H1 (cell line): ENCODE data around the gene RNASE4. TPM values are rescaled to one million over a fixed set of nuclear protein-coding genes. Genes with fewer than 3 reads are reported as not detected.

Experiments used
- CTCF ChIA-PET: fragments of 300-600 bp; sonication (Branson Sonifier 250); formaldehyde crosslinking; loops from one replicate; lab custom pipeline; 2021; ENCODE audit not compliant: partially characterized antibody; lab: Charles Lee
- POLR2A ChIA-PET: fragments of 300-600 bp; sonication (Branson Sonifier 250); formaldehyde crosslinking; loops from one replicate; lab custom pipeline; 2021; ENCODE audit warnings: inconsistent platforms; ENCODE audit not compliant: partially characterized antibody; lab: Charles Lee
- DNase-seq, 2 experiments: peaks; one replicate each; pipeline versions ENCODE4 v3.0.0 to v3.0.0-alpha.2; 2010 to 2022; ENCODE audit warnings: low spot score in 2 of 2, low read depth in 1 of 2, mixed read lengths in 1 of 2
- FAIRE-seq: peaks from 2 replicates; lab custom pipeline; 2011; peaks lifted over from hg19 to GRCh38; lab: Jason Lieb, UNC
- H2AFZ ChIP-seq: 2 replicates; pipeline ENCODE4 v1.8.1; 2012; ENCODE audit warnings: low read length, inconsistent platforms
- H2AK5ac ChIP-seq: 2 replicates; pipeline ENCODE4 v1.6.1; 2013; ENCODE audit warnings: low read depth, low read length
- H2BK120ac ChIP-seq: replicated peaks from 2 replicates; pipeline ENCODE3; 2013; ENCODE audit warnings: low read depth, low read length, inconsistent platforms
- H2BK12ac ChIP-seq: 2 replicates; pipeline ENCODE4 v1.6.1; 2013; ENCODE audit warnings: low read depth, low read length
- H2BK15ac ChIP-seq: 2 replicates; pipeline ENCODE4 v1.6.1; 2013; ENCODE audit warnings: low read length
- H2BK20ac ChIP-seq: 2 replicates; pipeline ENCODE4 v1.6.1; 2013; ENCODE audit warnings: low read length
- H2BK5ac ChIP-seq: 2 replicates; pipeline ENCODE4 v1.6.1; 2013; ENCODE audit warnings: low read depth, low read length
- H3K14ac ChIP-seq: 2 replicates; pipeline ENCODE4 v1.6.1; 2013; ENCODE audit warnings: inconsistent platforms; ENCODE audit not compliant: insufficient read length
- H3K18ac ChIP-seq: 2 replicates; pipeline ENCODE4 v1.6.1; 2013; ENCODE audit warnings: low read length; ENCODE audit errors: extremely low read depth
- H3K23ac ChIP-seq: 2 replicates; pipeline ENCODE4 v1.6.1; 2013; ENCODE audit warnings: inconsistent platforms; ENCODE audit not compliant: insufficient read length
- H3K23me2 ChIP-seq: 2 replicates; pipeline ENCODE4 v1.6.1; 2013; ENCODE audit warnings: low read depth, low read length
- H3K27ac ChIP-seq: 2 replicates; pipeline ENCODE4 v1.6.1; 2011; ENCODE audit warnings: low read depth, low read length, inconsistent platforms
- H3K27me3 ChIP-seq, 4 experiments: replicated peaks in 1 of 4; 1 replicate in 1 of 4; 2 replicates in 3 of 4; pipeline versions ENCODE4 v1.6.1 to v1.8.1; 2011 to 2013; ENCODE audit warnings: low read length in 3 of 4, mild to moderate bottlenecking in 3 of 4, inconsistent platforms in 2 of 4, mixed read lengths in 2 of 4, moderate library complexity in 1 of 4; ENCODE audit not compliant: control insufficient read depth in 3 of 4, insufficient read depth in 3 of 4; ENCODE audit errors: extremely low read depth in 1 of 4
- H3K36me3 ChIP-seq, 4 experiments: 2 replicates each; pipeline versions ENCODE4 v1.6.1 to v1.8.1; 2011 to 2013; ENCODE audit warnings: mild to moderate bottlenecking in 4 of 4, low read length in 3 of 4, moderate library complexity in 2 of 4, control low read depth in 1 of 4, inconsistent platforms in 1 of 4; ENCODE audit not compliant: insufficient read depth in 4 of 4, control insufficient read depth in 2 of 4
- H3K4ac ChIP-seq: replicated peaks from 2 replicates; pipeline ENCODE3; 2013; ENCODE audit warnings: low read length, low read depth, mixed read lengths, inconsistent platforms; ENCODE audit not compliant: insufficient read length
- H3K4me1 ChIP-seq, 4 experiments: replicated peaks in 1 of 4; 1 replicate in 1 of 4; 2 replicates in 3 of 4; pipeline versions ENCODE4 v1.6.1 to v1.8.1; 2011 to 2013; ENCODE audit warnings: low read length in 3 of 4, inconsistent platforms in 2 of 4, mixed read lengths in 1 of 4; ENCODE audit not compliant: insufficient read depth in 4 of 4, control insufficient read depth in 3 of 4
- H3K4me2 ChIP-seq, 2 experiments: 2 replicates each; pipeline versions ENCODE4 v1.6.1 to v1.8.1; 2011 to 2013; ENCODE audit warnings: low read depth in 2 of 2, low read length in 2 of 2, control low read depth in 1 of 2, inconsistent platforms in 1 of 2, mild to moderate bottlenecking in 1 of 2; ENCODE audit not compliant: insufficient read depth in 1 of 2
- H3K4me3 ChIP-seq, 4 experiments: fragments of 200-600, 300-600 bp in 1 of 4; sonication (generic), shearing (Covaris generic), sonication (Bioruptor Twin) in 1 of 4; 2 replicates each; pipeline versions ENCODE4 v1.5.1 to v1.8.1; 2011 to 2016; ENCODE audit warnings: low read length in 4 of 4, low read depth in 3 of 4, control low read depth in 2 of 4, inconsistent platforms in 2 of 4, mild to moderate bottlenecking in 2 of 4, mixed read lengths in 1 of 4, moderate library complexity in 1 of 4; ENCODE audit not compliant: insufficient read depth in 2 of 4; ENCODE audit errors: extremely low read depth in 1 of 4
- H3K56ac ChIP-seq: replicated peaks from 2 replicates; pipeline ENCODE3; 2013; ENCODE audit warnings: low read depth, mild to moderate bottlenecking, mixed read lengths, low read length, inconsistent platforms; ENCODE audit not compliant: insufficient read length
- H3K79me1 ChIP-seq: 2 replicates; pipeline ENCODE4 v1.6.1; 2013; ENCODE audit warnings: low read depth, low read length, control low read depth
- H3K79me2 ChIP-seq, 2 experiments: 2 replicates each; pipeline versions ENCODE4 v1.6.1 to v1.8.1; 2012 to 2013; ENCODE audit warnings: low read length in 2 of 2, mild to moderate bottlenecking in 2 of 2, inconsistent platforms in 1 of 2; ENCODE audit not compliant: insufficient read depth in 2 of 2, control insufficient read depth in 1 of 2
- H3K9ac ChIP-seq, 4 experiments: replicated peaks in 1 of 4; 1 replicate in 1 of 4; 2 replicates in 3 of 4; pipeline versions ENCODE4 v1.6.1 to v1.8.1; 2011 to 2013; ENCODE audit warnings: low read depth in 3 of 4, low read length in 3 of 4, control low read depth in 2 of 4, mild to moderate bottlenecking in 2 of 4, moderate library complexity in 2 of 4, inconsistent platforms in 1 of 4; ENCODE audit errors: extremely low read depth in 1 of 4
- H3K9me3 ChIP-seq, 2 experiments: 2 replicates each; pipeline versions ENCODE4 v1.6.1 to v1.8.1; 2012 to 2013; ENCODE audit warnings: mild to moderate bottlenecking in 2 of 2, moderate library complexity in 2 of 2, control low read depth in 1 of 2, inconsistent platforms in 1 of 2, low read depth in 1 of 2, low read length in 1 of 2, mixed read lengths in 1 of 2; ENCODE audit not compliant: insufficient read depth in 2 of 2
- H4K20me1 ChIP-seq, 2 experiments: replicated peaks in 1 of 2; 2 replicates each; pipeline versions ENCODE3 to v1.8.1; 2011 to 2013; ENCODE audit warnings: inconsistent platforms in 2 of 2, low read length in 2 of 2, mild to moderate bottlenecking in 1 of 2; ENCODE audit not compliant: insufficient read depth in 2 of 2, control insufficient read depth in 1 of 2
- H4K5ac ChIP-seq: 2 replicates; pipeline ENCODE4 v1.6.1; 2013; ENCODE audit warnings: low read length, low read depth, mixed read lengths, inconsistent platforms; ENCODE audit not compliant: insufficient read length
- H4K8ac ChIP-seq: 2 replicates; pipeline ENCODE4 v1.8.0; 2013; ENCODE audit warnings: mild to moderate bottlenecking, moderate library complexity, low read length, inconsistent platforms; ENCODE audit not compliant: insufficient read depth; ENCODE audit errors: extremely low read depth
- H4K91ac ChIP-seq: replicated peaks from 2 replicates; pipeline ENCODE3; 2013; ENCODE audit warnings: low read length, mixed read lengths, inconsistent platforms; ENCODE audit not compliant: insufficient read length
- CTCF ChIP-seq, 3 experiments: IDR thresholded peaks; 1 replicate in 2 of 3; 2 replicates in 1 of 3; pipeline versions ENCODE4 v1.5.1 to v1.6.1; 2011; ENCODE audit warnings: low read length in 3 of 3, mild to moderate bottlenecking in 3 of 3, inconsistent platforms in 2 of 3, low read depth in 1 of 3, moderate library complexity in 1 of 3; ENCODE audit not compliant: insufficient read depth in 1 of 3; ENCODE audit errors: control extremely low read depth in 1 of 3
- KDM5A ChIP-seq: fragments of 200-600 bp; IDR thresholded peaks from 2 replicates; pipeline ENCODE4 v1.7.1; 2012; ENCODE audit warnings: mild to moderate bottlenecking, low read length, inconsistent platforms, mixed read lengths
- WGBS, 2 experiments: shearing (Covaris generic) in 1 of 2; methylation state at CpG; one replicate each; pipeline versions ENCODE4 v1.1.6 to v1.1.7; 2013 to 2015; ENCODE audit warnings: low lambda C conversion rate in 2 of 2, mixed read lengths in 2 of 2, inconsistent platforms in 1 of 2, low coverage in 1 of 2, missing lambda C conversion rate in 1 of 2; ENCODE audit not compliant: insufficient replicate concordance in 2 of 2, insufficient coverage in 1 of 2, insufficient read length in 1 of 2; ENCODE audit errors: extremely low coverage in 1 of 2, missing lambda C conversion rate in 1 of 2; 5-methylcytosine and 5-hydroxymethylcytosine counted together
- polyA plus RNA-seq, 7 experiments: library from polyadenylated mRNA; depleted of rRNA in 3 of 7; stranded (reverse) in 5 of 7; unstranded in 2 of 7; fragments of >200 nt in 5 of 7; fragments of 200-250 nt in 2 of 7; gene quantifications; 1 replicate in 5 of 7; 2 replicates in 1 of 7; 4 replicates in 1 of 7; pipeline versions ENCODE4 v1.2.1 to v1.2.3, GENCODE V29; 2011 to 2013; ENCODE audit warnings: missing spikeins in 2 of 7, mixed read lengths in 2 of 7
- total RNA-seq: library from RNA; stranded (reverse); fragmentation: NEBNext Ultra II Directional; extraction: Animal tissue kit (Norgen Biotek cat#: 25700); gene quantifications from 2 replicates; pipeline ENCODE4 v1.2.1, GENCODE V29; 2021

The RNASE4 gene
- total and polyA plus RNA-seq, 2 of the 8 experiments (the other 6 are each of a cell fraction or from before 2014, with no cell fraction given): 0.61 to 3.5 TPM

DNA sequence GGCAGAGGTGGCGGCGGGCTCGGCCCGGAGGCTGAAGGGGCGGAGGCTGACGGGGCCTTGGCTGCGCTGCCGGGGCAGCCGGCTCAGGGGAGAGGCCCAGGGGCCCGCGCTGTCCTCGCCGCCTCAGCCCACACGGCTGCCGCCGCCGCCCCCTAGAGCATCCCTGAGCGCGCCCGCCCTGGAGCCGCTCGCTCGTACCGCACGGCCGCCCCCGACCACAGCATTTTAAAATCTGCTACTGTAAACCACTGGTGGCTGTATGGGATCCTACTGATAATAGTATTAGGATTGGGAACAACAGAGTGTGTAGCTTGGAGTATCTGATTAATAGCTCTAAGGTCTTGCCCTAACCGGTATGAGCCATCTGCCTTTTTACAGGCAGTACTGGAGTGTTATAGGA lies 39.1 kb downstream of the RNASE4 start:
- H3K4ac ChIP-seq: no peak overlapping the region
- no peak overlapping the region for H3K14ac ChIP-seq
- H2AK5ac ChIP-seq: no peak overlapping the region
- H2BK20ac ChIP-seq: no peak overlapping the region
- WGBS, 2 experiments: 80% methylated on average over 16 of the region's 28 CpGs; no CpG with 5 or more reads in 1 of the 2 experiments
- H3K4me2 ChIP-seq: no peak overlapping the region
- H3K4me3 ChIP-seq: no peak overlapping the region
- no peaks in the 10 kb centered on the region for H4K20me1 ChIP-seq
- no peaks in the 10 kb centered on the region for H3K4me1 ChIP-seq
- FAIRE-seq (no peak), DNase-seq (peak in 1 of 2 experiments; percentile 59)
- no peak overlapping the region for H4K5ac ChIP-seq
- H3K56ac ChIP-seq: no peak overlapping the region
- H3K79me1 ChIP-seq: no peaks in the 10 kb centered on the region
- H3K18ac ChIP-seq: no peak overlapping the region
- peak overlapping the region; percentile 57; the same call in 1 of the 2 replicates for H2AFZ ChIP-seq
- H3K27ac ChIP-seq: no peak overlapping the region
- no peaks in the 10 kb centered on the region for H3K36me3 ChIP-seq
- no peaks in the 10 kb centered on the region for H3K79me2 ChIP-seq
- H3K9me3 ChIP-seq: no peaks in the 10 kb centered on the region
- H3K27me3 ChIP-seq: peaks cover 0 to 3% (median 0%) of the 10 kb centered on the region in 4 experiments; a peak in 1 of 7 replicates
- no peak overlapping the region for H2BK15ac ChIP-seq
- H4K91ac ChIP-seq: no peak overlapping the region
- no peak overlapping the region for H2BK5ac ChIP-seq
- H3K9ac ChIP-seq: no peak overlapping the region
- ChIA-PET POLR2A (interaction anchor here (0.6 kb wide), 1 partner anchor 57 kb away, joined by 3 read pairs; no protein-coding TSS in a partner anchor), CTCF (interaction anchor here (1.0 to 1.9 kb wide), 3 partner anchors 9 to 124 kb away, joined by 3 to 7 read pairs (median 4); no protein-coding TSS in a partner anchor)
- H2BK12ac ChIP-seq: no peak overlapping the region
- H3K23ac ChIP-seq: no peak overlapping the region
- TF ChIP-seq CTCF (IDR thresholded peaks at IDR 0.05; ENCODE audit: control extremely low read depth in 1 of 3, insufficient read depth in 1 of 3, low read depth in 1 of 3, low read length in 3 of 3) (peak; percentile 3 to 14 (median 7); a peak in 3 of 4 replicates), KDM5A (no peak)
- no peak overlapping the region for H4K8ac ChIP-seq
- no peaks in the 10 kb centered on the region; the same call in 1 of the 2 replicates for H3K23me2 ChIP-seq
- H2BK120ac ChIP-seq: no peak overlapping the region
